ENCODE results near the gene EMX2. TPM values are rescaled to one million over a fixed set of nuclear protein-coding genes. Genes with fewer than 3 reads are reported as not detected.

The EMX2 gene
- polyA plus RNA-seq, 3 donors = not detected

DNA sequence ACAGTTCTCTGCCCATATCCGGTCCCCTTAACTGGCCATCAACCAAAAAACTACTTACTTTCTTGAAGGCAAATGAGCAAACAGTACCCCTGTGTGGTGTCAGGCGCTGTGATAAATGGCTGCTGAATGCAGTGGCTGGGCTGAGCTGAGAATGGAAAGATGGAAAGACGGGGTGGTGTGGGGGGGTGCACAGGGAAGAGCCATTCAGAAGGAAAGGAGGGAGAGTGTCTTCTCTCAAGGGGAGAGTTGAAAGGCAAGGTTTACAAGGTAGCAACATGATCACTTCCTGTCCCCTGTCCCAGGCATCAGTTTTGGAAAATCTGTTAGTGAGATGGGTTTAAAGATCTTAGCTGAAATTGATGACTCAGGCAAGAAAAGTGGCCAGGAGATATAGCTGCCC, 22.5 kb downstream of the EMX2 start:
- H3K4me1 Mint-ChIP-seq = no peaks in the 10 kb centered on the region
- WGBS (ENCODE audit: insufficient coverage) = 72% methylated on average over 2 of the region's 3 CpGs
- H3K4me2 ChIP-seq (replicated peaks; ENCODE audit: extremely low read depth, low read length, poor library complexity, severe bottlenecking) = no peak overlapping the region
- H3K36me3 ChIP-seq (replicated peaks in 1 of 2; ENCODE audit: control insufficient read depth in 1 of 2, insufficient read depth in 2 of 2, low read length in 2 of 2) = no peaks in the 10 kb centered on the region
- H3K36me3 Mint-ChIP-seq = no peaks in the 10 kb centered on the region
- H3K27me3 ChIP-seq (ENCODE audit: control insufficient read depth in 2 of 2, insufficient read depth in 2 of 2, low read length in 2 of 2) = no peaks in the 10 kb centered on the region
- intact Hi-C loops (cut with micrococcal nuclease) = no loop called here
- no peaks in the 10 kb centered on the region for H3K9me3 ChIP-seq (replicated peaks in 1 of 2; ENCODE audit: control insufficient read depth in 1 of 2, insufficient read depth in 1 of 2, low read length in 2 of 2)
- peaks cover 9 to 22% (median 21%) of the 10 kb centered on the region in 3 donors for H3K27me3 Mint-ChIP-seq (ENCODE audit: low read depth in 3 of 3)
- no peaks in the 10 kb centered on the region for H3K79me2 ChIP-seq (ENCODE audit: insufficient read depth, low read length)
- no peak overlapping the region for H3K9ac ChIP-seq (ENCODE audit: insufficient read depth, low read length, poor library complexity, severe bottlenecking)
- H3K4me1 ChIP-seq (ENCODE audit: control insufficient read depth in 1 of 2, insufficient read depth in 2 of 2, low read length in 2 of 2) = no peaks in the 10 kb centered on the region
- H4K20me1 ChIP-seq (ENCODE audit: insufficient read depth, low read length) = no peaks in the 10 kb centered on the region
- no peak overlapping the region for H2AFZ ChIP-seq (ENCODE audit: insufficient read depth, low read depth, low read length, poor library complexity, severe bottlenecking)
- H3K4me3 ChIP-seq (replicated peaks in 1 of 3; ENCODE audit: low read depth in 2 of 3, low read length in 3 of 3) = no peak overlapping the region
- H3K9me3 Mint-ChIP-seq = no peaks in the 10 kb centered on the region
- no peak for TF ChIP-seq CTCF (IDR thresholded peaks at IDR 0.05)
- DNase-seq = no peak
- no peak overlapping the region for H3K27ac ChIP-seq (ENCODE audit: low read depth in 1 of 2, low read length in 2 of 2)
- H3K27ac Mint-ChIP-seq = no peak overlapping the region
- H3K4me3 Mint-ChIP-seq = no peak overlapping the region

GRCh38 chr10:117568334-117568733, 25.8 kb downstream of the EMX2 start:
- Histone ChIP-seq H3K9me3 (replicated peaks in 1 of 2; ENCODE audit: control insufficient read depth in 1 of 2, insufficient read depth in 1 of 2, low read length in 2 of 2) (no peaks in the 10 kb centered on the region), H3K4me3 (replicated peaks in 1 of 3; ENCODE audit: low read depth in 2 of 3, low read length in 3 of 3) (no peak overlapping the region), H3K79me2 (ENCODE audit: insufficient read depth, low read length) (no peaks in the 10 kb centered on the region), H4K20me1 (ENCODE audit: insufficient read depth, low read length) (no peaks in the 10 kb centered on the region), H3K4me2 (replicated peaks; ENCODE audit: extremely low read depth, low read length, poor library complexity, severe bottlenecking) (no peak overlapping the region), H3K36me3 (replicated peaks in 1 of 2; ENCODE audit: control insufficient read depth in 1 of 2, insufficient read depth in 2 of 2, low read length in 2 of 2) (no peaks in the 10 kb centered on the region), H3K27ac (ENCODE audit: low read depth in 1 of 2, low read length in 2 of 2) (no peak overlapping the region), H3K27me3 (ENCODE audit: control insufficient read depth in 2 of 2, insufficient read depth in 2 of 2, low read length in 2 of 2) (peaks cover 0 to 2% of the 10 kb centered on the region in 2 donors), H3K4me1 (ENCODE audit: control insufficient read depth in 1 of 2, insufficient read depth in 2 of 2, low read length in 2 of 2) (no peaks in the 10 kb centered on the region), H3K9ac (ENCODE audit: insufficient read depth, low read length, poor library complexity, severe bottlenecking) (no peak overlapping the region), H2AFZ (ENCODE audit: insufficient read depth, low read depth, low read length, poor library complexity, severe bottlenecking) (no peak overlapping the region)
- Mint-ChIP-seq H3K27ac (no peak overlapping the region), H3K9me3 (no peaks in the 10 kb centered on the region), H3K36me3 (no peaks in the 10 kb centered on the region), H3K27me3 (ENCODE audit: low read depth in 3 of 3) (peaks cover 17 to 27% (median 27%) of the 10 kb centered on the region in 3 donors), H3K4me3 (no peak overlapping the region), H3K4me1 (no peaks in the 10 kb centered on the region)
- TF ChIP-seq CTCF (IDR thresholded peaks at IDR 0.05) = no peak
- intact Hi-C loops (cut with micrococcal nuclease) = no loop called here
- 84% methylated on average over 7 of the region's 7 CpGs for WGBS (ENCODE audit: insufficient coverage)
- DNase-seq = no peak

All from CD14-positive monocyte (primary cell).